CMK (cell line): ENCODE data around the gene USP49.

Source experiments
- DNase-seq: peaks from one replicate; pipeline ENCODE4 v3.0.0-alpha.2; 2010; ENCODE audit warnings: low read depth

The USP49 gene

DNA sequence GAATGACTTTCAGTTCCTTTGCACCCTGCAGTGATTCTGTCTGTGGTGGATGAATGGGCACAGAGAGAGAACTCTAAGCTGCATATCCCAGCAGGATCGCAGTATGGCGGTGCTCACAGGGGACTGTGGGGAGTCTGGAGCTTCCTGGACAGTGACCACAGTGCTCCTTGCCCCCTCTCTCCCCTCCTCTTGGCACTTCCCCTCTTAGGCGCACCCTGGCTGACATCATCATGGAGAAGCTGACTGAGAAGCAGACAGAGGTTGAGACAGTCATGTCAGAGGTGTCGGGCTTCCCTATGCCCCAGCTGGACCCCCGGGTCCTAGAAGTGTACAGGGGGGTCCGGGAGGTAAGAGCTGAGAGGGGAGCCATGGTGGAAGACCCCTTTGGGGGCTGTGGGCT, 34.7 kb upstream of the USP49 start:
- DNase-seq: no peak

DNA sequence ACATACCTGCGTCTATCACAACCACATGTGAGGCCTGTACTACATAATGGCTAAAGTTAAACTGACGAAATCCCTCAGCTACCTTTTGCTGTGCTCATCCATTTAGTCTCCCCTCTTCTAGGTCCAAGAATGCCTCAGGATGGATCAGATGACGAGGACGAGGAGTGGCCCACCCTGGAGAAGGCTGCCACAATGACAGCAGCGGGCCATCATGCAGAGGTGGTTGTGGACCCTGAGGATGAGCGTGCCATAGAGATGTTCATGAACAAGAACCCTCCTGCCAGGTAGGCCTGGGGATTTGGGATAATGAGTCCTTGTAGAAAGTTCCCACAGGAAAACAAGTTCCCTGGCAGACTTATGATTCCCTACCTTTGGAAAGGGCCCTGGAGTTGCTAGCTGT, 32.1 kb upstream of the USP49 start:
- DNase-seq: no peak

DNA sequence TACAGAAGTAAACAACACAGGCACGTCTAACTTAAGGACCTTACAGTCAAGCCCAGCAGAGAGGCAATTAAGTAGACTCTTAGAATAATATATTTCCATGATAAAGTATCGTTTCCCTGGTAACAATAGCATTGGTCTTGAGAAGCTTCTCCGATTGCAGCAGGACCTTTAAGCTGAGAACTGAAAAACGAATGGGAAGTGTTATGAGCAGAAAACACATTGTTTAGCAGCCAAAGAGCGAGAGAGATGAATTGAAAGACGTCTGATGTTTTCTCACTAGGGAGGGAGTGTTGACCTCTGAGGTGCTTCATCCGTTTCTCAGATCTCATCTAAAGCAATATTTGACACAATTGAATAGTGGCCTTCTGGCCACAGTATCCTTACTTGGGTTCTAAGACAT, 27.0 kb upstream of the USP49 start:
- no peak for DNase-seq

DNA sequence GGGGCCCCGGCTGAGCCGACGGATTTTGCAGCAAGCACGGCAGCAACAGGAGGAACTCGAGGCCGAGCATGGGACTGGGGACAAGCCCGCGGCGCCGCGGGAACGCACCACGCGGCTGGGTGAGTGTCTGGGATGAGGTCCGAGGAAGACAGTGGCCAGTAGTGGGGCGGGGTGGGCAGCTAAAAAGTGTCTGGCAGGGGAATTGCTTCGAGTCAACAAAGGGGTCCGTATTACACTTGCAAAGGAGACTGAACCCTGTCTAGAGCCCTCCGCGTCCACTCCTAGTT, 26.5 kb upstream of the USP49 start:
- no peak for DNase-seq

DNA sequence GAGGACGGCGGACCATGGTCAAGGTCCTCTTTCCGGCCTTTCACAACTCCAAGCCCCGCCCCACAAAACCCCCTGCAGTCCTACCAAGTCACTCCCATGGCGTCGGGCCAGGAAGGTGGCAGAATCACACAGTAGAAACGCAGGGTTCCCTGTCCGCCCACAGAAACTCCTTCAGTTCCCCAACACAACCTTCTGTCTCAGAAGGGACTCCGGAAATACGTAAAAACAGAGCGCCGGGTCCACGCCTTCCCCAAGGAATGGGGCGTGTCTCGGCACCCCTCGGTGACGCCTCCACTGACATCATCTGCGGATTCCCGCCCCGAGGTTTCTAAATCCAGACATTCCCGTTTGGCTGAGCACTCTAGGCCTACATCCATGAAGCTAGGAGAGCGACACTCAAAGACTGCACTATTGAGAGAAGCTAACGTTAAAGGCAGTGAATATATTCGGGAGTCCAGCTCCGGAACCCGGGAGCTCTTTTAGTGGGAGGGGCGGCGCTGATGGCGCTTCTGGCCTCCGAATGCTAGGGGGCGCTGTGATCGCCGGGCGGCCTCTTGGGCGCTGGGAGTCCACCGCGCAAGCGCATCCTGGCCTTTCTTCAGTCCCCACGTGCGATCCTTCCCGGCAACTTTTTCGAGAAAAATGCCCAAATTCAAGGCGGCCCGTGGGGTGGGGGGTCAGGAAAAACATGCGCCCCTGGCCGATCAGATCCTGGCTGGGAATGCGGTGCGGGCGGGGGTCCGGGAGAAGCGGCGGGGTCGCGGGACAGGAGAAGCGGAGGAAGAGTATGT, 25.9 kb upstream of the USP49 start, which contains the start of the genes BYSL and MED20:
Gene BYSL, plus strand, starts transcription at position 579 of the 791 bp plus-strand sequence. Its CDS starts 64 bp downstream, at position 643.
Gene MED20, minus strand, starts transcription at position 219 of the 791 bp plus-strand sequence. Its CDS starts 121 bp downstream, at position 98.
- DNase-seq: peak; percentile 97

DNA sequence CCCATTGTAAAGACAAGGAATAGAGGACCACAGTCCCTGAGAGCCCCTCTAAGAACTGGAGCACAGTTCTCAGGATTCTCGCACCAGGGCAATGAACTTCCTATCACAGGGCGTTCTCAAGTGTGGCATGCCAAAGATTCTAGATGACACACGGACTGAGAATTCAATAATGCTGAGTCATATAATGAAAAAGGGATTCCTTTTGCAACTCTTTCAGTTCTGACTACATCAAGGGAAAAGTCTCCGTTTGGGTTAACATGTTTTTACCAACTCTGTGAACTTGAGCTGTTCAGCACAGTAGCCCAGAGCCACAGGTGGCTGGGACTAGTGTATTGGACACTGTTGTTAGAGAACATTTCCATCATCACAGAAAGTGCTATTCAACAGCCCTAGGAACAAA, 22.4 kb upstream of the USP49 start:
- DNase-seq: no peak

DNA sequence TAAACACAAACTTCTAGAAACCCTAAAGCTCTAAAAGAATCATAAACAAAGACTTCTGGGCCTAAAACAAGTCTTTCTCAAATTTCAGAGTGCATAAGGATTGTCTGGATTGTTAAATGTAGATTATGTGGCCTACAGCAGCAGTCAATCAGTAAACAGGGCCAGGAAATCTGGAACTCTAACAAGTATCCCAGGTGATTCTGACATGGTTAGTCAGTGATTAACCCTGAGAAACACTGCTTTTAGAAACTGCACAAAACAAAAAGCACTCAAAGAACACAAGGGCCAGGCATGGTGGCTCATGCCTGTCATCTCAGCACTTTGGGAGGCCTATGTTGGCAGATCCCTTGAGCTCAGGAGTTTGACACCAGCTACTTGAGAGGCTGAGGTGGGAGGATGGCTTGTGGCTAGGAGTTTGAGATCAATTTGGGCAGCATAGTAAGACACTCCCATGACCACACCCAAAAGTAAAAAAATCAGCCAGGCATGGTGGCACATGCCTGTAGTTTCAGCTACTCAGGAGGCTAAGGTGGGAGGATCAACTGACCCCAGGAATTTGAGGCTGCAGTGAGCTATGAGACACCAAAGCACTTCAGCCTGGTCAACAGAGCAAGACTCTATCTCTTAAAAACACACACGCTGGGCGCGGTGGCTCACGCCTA, 19.8 kb upstream of the USP49 start:
- DNase-seq: no peak

DNA sequence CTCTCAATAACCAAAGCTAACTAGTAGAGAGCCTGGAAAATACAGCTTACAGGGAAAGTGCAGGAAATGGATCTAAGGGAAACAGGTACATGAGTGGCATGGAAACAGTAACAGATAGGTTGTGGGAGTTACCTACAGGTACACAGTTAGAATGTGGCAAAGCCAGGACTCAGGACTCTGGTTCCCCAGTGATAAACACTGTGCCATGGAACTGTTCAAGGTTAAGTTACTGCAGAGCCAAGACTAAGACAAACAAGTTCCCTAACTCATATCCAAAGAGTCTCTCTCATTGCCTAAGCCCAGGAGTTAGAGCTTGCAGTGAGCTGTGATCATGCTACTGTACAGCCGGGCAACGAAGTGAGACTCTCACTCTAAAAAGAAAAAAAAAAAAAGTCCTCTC, 19.2 kb upstream of the USP49 start:
- no peak for DNase-seq

DNA sequence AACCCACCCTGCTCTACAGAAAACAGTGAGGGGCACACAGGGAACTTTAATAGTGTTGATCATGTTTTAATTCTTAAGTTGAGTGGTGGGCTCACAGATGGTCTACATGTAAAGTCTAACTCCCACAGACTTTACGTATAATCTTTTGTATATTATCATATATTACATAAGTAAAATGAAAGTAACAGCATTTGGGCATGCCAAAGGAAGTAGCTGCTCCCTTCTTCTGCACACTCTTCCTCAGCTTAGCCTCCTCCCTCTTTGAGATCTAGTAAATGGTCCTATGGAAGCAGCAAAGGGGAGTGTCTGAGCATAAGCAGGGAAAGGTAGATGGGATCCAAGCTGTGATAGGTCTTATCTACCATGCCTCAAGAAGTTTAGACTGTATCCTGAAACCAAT, 14.6 kb upstream of the USP49 start:
- DNase-seq: no peak

DNA sequence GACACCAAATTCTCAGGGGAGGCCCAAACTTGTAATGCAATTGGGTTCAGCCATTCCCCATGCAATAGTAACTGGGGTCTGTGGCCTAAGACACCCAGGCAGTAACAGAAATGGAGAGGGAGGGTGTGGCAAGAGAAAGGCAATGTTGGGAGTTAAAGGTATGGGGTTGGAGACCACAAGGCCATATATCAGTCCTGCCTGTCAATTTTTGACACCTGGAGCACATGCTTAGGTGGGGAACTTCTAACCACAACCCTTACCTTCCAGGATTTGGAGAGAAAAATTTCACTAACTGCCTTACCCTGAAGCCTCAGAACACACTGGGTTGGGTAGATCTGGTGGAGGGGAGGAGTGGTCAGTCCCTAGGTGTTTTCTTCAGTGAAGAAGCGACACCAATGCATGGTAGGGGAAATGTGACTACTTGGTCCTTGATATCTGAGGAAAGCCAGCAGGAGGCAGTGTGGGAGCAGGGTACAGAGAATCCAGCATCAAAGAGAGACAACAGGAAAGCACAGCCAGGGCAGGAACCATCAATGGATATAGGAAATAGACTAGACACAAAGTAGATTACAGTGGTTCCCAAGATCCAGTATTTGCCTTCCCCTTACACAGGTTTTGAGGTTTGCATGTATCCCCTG, 6.8 kb upstream of the USP49 start:
- DNase-seq: no peak

DNA sequence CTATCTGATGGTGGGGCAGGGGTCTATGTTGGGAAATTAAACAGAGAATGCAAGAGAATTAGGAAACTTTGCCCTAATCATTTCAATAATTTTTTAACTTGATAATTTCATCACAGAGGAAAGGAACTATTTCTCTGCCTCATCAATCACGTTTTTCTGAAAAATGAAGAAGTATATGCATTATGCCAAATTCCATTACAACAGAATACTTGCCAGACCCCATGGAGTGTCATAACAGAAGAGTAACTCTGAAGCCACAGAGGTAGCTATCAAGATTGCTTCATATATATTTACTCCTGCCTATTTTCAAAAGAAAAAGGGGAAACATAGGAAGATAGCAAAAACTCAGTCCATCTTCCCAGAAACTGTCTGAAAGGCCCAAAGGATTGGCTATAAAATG, 5.7 kb upstream of the USP49 start:
- no peak for DNase-seq

DNA sequence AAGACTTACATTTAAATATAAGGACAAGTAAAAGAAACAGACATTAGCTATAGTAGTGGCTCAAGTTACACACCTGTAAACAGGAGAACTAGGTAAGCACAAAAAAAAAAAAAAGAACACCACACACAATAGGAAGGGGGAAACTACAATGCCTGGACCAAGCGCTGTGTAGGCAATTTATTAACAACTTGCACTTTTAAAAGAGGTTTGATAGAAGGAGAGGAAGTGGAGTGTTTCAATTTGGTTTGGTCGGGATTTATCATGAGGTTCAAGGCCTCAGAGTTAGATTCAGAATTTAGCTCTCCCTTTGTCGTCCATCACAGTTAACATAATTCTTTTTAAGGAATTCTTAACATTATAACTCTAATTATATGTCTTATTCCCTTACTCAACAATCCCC, 1.1 kb upstream of the USP49 start:
- no peak for DNase-seq

DNA sequence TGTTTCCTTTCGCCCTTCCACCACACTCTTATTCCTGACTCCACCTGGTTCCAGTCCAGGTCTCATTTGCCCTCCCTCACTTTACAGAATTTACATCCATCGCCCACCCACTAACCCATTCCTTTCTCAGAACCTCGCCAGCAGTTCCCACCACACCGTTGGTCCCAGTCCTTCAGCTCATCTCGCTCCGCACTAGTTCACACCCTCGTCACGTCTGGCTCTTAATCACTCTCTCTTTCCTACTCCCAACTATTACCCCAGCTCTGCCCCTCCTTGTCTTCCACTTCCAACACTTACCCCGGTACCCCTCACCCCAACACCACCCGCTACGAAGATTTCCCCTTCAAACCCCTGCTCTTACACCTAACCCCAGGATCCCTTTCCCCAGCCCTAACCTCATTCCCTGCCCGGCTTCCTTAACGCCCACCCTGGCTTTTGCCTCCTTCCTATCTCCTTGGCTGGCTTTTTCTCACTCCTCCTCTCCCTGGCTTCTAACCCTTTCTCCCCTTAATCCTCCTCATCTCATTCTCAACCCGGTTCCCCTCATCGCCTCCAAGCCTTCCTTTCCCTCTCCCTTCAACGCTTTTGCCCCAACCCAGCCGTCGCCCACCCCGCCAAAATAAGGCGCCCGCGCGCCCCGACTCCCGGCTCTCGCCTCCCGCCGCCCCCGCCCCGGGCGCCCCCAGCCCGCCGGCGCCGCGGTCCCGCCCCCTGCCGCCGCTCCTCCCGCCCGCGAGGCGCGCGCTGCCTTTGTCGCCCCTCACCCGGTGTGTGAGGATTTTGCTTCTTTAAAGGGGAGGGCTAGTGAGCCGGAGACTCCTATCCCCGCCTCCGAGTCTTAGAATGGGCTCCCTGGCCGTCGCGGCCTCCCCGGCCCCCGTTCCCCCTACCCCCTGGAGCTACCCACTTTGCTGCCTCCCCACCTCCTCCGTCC, 542 bp downstream of the USP49 start:
- DNase-seq: no peak

DNA sequence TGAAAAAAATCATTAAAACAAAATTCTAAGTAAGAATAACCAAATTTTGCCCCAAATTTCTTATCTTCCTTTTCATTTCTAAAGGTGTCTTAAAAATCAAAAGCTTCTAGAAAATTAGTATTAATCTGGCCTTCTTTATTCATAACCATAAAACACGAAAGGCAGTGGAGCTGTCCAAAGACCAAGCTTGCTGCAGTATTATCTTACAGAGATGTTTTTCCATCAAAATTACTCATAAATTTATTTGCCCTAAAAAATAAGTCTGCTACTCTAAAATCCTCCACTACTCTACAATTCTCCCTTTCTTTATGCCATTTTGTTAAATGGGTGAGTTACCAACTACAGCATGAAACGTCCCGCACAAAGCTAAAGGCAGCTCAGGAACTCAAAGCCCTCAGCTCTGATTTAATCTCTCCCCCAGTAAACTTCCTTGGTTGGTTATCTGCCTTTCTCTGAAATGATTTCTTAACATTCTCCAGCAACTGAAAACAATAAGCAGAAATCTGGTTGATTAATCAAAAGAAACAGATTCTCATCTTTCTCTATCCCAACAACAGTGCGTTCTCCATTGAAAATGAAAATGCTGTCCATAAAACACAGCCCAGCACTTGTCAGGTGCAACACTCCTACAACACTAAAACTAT, 2.1 kb downstream of the USP49 start:
- no peak for DNase-seq

DNA sequence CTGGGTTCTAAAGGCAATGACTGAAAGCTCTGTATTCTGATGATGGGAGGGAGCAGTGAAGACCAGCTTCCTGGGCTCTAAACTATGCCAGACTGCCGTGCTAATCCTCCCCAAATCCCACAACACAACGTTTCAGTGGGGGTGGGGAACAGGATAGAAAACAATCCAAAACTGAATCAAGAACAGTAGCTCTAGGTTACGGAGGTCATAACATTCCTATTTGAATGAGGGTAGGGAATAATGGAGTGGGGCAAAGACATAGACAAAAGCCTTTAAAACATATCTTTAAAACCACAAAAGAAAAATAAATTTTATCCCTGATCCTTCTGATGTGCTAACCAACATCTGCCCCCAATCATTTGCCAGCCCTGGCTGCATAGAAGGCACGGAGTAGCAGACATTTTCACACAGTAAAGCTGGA, 7.8 kb downstream of the USP49 start:
- DNase-seq: no peak

DNA sequence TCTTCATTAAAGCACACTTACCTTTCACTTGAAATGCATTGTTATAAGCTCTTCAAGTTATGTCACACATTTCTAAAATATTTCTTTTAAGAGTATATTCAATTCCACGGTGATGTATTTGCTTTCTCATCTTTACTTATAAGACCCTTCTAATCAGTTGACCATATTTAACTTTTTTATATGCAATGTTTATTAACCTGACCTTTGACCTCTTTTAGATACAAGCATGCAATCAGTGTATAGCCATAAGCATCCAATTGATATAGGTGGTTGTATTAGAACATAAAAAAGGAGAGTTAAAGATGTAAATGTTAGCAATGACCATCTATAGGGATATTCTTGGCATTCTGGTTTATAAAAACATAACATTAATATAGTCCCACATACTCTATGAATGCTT, 9.2 kb downstream of the USP49 start:
- DNase-seq: no peak

DNA sequence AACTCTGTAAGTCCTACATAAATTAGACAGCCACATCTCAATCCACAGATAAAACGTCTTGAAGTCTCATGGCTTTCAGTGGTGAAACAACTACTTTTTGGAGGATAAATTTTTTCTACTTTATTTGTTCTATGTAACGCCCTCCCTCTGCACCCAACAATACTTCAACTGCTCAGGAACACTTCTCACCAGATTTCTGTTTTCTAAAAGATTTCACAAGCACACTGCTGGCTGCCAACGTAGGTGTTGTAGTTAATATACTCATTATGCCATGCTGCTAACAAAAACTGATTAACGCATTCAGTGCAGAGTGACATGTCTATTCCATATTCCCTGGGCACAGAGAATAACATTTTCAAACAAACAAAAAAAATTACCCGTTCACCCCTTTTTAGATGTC, 10.2 kb downstream of the USP49 start:
- DNase-seq: no peak

DNA sequence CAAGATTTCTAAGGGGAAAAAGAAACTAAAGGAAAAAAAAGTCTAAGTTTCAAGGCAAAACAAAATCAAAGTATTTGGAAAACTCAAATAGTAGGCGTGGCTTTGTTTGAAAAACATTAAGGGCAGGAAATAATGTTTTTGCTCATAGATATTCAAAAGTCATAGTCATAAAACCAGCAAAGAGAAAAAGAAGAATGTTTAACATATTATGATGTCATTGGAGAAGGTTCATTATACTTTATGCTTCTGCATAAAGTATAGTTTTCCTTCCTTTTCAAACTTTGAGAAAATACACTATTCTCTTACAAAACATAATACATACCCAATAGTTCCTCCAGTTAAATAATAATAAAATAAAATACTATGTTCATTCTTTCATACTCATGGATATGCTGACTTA, 13.7 kb downstream of the USP49 start:
- no peak for DNase-seq

DNA sequence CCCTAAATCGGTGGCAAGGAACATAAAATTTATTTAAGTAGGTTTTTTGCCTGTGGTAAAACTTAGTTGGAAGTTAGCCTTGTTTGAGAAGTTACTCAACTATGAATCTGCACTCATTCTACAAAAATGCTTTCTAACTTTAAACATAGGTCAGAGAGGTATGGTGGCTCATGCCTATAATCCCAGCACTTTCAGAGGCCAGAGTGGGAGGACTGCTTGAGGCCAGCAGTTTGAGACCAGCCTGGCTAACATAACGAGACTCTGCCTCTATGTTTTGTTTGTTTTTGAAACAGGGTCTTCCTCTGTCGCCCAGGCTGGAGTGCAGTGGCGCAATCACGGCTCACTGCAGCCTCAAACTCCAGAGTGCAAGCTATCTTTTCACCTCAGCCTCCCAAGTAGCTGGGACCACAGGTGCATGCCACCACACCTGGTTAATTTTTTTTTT, 16.2 kb downstream of the USP49 start:
- DNase-seq: no peak

DNA sequence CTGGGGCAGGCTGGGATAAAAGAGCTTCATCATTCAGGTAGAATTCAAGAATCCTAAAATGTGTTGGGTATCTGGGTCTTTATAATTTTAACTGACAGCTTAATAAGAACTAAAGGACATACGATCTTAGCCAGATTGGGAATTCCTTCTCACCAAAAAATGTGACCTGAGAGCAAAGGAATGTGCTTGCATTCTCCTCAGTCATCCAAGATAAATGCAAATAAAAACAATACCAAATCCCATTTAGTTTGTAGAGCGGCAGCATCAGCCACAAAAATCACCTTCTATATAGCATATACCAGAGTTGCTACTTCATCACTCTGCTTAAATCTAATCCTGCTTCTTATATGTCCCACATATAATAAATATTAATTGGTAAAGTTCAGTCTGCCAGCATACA, 16.9 kb downstream of the USP49 start:
- no peak for DNase-seq

DNA sequence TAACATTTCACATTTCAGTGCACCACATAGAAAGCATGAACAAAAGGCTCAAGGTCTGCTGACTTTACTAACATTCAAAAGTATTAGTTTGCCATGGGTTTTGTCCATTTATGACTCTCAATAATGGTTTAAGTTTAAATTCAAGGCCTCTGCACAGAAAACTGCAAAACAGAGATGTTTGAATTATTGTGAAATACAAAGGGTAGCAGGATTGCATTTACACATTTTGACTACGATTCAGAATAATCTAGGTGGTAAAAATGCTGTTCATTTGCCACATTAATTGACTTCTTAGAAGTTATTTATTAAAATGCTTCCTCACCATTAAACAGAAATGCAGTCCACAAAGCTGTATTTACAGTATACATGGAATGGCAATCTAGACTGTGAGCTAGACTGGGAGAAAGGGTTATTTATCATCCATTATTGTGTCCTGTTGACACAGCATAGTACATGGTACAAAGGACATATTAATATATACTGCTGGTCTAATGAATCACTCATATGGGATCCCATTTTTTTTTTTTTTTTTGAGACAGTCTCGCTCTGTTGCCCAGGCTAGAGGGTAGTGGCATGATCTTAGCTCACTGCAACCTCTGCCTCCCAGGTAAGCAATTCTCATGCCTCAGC, 18.0 kb downstream of the USP49 start:
- no peak for DNase-seq
